ENCODE measurements around the gene GABBR1.
A peak's percentile ranks its signal among the peaks of the same experiment; 100 is the strongest.

Gene GABBR1

DNA sequence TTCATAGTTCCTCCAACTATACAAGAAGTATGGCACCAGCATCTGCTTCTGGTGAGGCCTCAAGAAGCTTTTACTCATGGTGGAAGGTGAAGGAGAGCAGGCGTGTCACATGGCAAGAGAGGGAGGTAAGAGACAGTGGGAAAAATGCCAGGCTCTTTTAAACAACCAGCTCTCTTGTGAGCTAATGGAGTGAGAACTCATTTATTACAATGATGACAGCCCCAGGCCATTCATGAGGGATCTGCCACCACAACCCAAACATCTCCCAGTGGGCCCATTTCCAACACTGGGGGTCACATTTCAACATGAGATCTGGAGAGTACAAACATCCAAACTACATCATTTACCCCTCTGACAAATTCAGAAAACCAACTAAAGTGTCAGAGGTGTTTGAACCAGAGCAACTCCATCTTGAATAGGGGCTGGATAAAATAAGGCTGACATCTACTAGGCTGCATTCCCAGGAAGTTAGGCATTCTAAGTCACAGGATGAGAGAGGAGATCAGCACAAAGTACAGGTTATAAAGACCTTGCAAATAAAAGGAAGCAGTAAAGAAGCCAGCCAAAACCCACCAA, 71.3 kb downstream of the GABBR1 start:
- no peak for DNase-seq

DNA sequence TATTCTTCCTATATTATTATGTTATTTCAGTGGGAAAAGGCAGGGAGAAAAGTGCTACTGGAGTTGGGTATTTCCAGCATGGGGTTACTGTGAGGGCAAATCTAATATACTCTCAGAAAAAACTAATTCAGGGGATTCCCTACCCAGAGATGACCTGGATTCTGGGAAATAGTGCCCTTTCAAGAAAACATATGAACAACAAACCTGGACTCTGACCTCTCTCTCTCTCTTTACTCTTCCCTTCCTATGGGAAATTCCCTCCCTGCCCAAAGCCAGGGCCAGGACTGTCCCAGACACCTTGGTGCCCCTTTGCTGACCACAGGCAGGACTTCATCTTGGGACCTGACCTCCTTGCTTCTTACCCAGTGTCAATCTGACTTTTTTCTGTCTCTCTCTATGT, 71.9 kb downstream of the GABBR1 start:
- no peak for DNase-seq

DNA sequence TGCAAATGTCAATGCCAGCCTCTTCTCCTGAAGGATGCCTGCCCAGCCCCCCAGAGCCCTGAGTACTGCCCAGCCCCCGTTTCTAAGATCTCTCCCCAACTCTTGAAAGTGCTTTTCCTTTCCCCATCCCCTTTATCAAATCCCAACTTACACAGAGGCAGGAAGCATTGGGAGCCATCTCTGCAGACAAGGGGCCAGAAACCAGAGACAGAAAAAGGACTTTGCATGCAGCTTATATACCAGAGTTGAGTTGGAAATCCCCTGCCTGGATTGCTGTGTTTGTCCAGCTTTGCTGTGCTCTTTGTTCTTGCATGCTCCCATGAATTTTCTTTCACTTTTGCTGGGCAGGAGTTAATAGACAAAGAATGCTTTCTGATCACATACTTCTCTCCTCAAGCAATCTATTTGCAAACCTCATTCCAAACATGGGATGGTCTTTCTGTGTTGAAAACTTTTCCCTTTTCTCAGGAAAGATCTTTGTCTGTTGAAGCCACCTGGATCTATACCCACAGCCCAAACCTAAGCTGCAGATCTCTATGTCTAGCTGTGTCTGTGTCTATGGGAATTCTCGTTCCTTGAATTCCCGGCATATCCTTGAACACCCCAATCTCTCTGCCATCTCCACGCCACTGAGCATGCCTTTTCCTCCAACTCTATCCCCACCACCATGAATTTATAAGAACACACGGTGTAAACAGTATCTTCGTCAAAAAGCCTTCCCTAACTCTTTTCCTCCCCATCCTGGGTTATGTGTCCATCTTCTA, 73.3 kb downstream of the GABBR1 start, which contains the start of gene UBD:
TSS of gene UBD (minus strand) at position 209 of the 764 bp plus-strand sequence. CDS start at position 178, 31 bp downstream.
- DNase-seq, result no peak

DNA sequence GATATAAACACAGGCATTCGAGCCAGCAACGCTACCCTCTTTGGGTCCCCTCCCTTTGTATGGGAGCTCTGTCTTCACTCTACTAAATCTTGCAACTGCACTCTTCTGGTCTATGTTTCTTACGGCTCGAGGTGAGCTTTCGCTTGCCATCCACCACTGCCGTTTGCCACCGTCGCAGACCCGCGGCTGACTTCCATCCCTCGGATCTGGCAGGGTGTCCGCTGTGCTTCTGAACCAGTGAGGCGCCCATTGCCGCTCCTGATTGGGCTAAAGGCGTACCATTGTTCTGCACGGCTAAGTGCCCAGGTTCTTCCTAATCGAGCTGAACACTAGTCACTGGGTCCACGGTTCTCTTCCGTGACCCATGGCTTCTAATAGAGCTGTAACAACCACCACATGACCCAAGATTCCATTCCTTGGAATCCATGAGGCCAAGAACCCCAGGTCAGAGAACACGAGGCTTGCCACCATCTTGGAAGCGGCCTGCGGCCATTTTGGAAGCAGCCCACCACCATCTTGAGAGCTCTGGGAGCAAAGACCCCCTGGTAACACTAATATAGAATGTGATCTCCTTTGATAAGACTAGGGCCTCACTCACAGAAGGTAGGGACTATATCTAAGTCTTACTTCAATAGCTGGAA, 74.4 kb downstream of the GABBR1 start:
- DNase-seq, result no peak

DNA sequence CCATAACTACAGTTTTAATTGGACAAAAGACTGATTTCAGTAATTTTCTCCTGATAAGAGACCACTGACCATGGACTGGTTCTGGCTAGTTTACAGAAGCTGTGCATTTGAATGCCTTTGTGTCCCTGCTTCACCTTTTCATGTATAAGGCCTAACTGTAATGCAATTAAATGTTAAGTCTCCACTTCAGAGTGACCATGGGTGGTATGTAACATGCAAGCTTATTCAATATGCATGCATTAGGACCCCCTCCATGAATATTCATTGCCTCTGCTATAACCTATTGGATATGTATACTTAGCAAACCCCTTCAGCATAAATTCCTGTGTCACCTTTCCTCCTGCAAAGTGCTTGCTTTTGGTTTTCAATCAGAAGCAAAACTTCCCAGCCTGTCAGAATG, 75.7 kb downstream of the GABBR1 start:
- no peak for DNase-seq

DNA sequence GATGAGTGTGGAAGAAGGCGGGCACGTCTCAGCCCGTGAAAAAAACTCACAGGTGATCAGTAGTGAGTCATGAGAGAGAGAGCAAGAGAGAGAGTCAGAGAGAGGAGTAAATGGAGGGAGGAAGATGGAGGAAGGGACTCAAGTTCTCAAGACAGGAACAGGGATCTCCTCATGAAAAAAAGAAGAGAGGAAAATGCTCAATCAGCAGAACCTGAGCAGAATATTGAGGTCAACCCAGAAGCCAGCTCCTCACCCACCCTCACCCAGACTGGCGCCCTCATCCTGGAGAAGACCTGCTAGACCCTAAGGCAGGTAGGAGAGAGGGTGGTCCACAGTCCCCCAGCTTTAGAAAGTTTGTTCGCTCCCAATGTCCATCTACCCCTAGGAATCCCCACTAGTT, 78.2 kb downstream of the GABBR1 start:
- no peak for DNase-seq

- DNase-seq, result peak; percentile 56
Measured at GRCh38 chr6:29553268-29554057, 79.5 kb downstream of the GABBR1 start.

DNA sequence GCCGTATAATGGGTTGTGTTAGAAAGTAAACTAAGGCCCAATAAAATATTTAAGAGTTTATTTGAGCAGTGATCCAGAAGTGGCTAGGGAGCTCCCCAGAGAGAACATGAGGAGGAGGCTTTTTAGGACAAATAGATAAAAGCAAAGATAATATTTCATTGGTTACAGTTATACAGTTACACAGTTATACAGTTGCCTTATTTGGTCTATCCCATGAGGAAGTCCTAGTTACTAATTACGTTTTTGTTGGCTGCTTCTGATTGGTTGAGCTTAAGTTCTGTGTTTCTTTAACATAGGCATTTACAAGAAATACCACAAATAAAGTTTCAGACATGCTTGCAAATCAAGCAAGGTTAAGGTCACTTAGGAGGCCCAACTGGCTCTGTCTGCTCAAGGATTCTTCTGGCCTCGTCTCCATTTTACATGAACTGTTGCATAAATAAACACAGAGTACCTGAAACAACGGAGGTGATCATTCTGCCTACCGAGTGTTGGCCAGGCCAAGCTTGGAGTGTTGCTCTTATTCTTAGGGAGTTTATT, 80.4 kb downstream of the GABBR1 start:
- DNase-seq, result no peak

GRCh38 chr6:29547573-29547972, 85.4 kb downstream of the GABBR1 start:
- DNase-seq, result peak; percentile 15

DNA sequence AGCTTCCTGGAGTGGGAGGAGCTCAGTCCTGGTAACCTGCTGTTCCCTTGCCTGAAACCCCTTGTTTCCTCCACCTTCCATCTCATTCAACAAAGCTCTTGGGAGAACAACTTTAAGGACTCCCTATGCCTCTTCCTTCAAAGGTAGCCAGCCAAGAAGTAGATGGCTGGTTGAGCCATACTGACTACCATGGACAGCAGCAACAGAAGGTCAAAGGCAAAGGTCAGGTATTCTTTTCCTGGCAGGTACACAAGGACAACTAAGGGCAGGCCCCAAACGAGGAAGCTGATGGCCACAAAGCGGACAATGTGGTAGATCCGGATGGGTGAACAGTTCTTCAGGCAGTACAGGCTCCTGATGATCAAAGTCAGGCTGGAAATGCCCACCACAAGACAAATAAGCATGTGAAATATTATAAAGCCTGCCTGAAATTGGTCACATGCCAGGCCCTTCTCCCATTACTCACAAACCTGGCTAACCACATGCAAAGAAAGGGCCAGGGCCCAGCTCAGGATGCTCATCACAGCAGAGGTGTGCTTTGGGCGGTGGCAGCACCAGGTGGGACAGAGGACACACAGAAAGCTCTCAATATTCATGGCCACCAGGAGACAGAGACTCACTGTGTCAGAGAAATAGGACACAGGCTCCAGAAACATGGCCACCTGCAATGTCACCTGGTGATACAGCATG, 95.1 kb downstream of the GABBR1 start:
- no peak for DNase-seq

- DNase-seq, result no peak
Measured at GRCh38 chr6:29532320-29532951, 100.5 kb downstream of the GABBR1 start.

DNA sequence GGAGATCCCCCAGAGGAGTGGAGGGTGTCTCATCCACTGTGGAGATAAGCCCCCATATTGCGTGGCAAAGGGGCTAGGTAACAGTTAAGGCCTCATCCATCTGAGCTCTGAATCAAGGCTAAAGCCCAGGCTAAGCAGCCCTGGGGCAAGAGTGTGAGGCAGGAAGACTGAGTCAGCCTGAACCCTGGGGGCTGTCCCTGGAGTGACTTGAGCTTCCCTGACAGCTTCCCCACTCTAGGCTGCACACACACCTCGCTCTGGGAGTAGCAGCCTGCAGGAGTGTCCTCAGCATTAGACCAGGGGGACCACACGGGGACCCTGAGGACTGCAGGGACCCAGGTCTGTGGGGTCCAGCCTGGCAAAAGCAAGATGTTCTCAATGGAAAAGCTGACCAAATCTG, 101.3 kb downstream of the GABBR1 start:
- DNase-seq, result peak; percentile 50

DNA sequence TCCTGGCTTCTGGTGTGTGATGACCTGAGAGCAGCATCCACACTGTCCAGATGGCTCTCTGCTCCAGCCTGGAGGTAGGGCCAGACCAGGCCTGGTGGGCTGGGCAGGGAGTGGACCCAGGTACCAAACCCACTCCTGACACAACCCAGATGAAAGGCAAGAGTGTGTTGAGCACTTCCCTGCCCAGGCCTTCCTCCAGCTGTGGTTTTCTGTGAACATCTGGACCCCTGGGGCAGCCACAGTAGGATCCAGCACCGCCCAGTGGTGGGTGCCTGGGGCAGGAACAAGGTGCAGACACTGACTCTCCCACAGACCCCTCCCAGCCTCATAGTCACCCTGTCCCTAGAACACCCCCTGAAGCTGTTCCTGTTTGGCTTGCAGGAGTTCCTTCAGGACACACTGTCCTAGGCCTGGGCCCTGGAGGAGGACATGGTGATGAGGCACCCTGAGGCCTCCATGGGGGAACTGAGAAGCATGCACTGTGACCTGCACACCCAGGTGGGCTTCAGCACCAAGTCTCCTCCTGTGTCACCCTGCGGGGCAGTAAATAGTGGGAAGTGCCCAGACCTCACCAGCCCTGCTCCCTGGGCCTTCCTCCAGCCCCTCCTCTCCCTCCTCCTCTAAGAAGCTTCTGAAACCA, 102.2 kb downstream of the GABBR1 start:
- no peak for DNase-seq

GRCh38 chr6:29529956-29530355, 103.0 kb downstream of the GABBR1 start:
- no peak for DNase-seq

DNA sequence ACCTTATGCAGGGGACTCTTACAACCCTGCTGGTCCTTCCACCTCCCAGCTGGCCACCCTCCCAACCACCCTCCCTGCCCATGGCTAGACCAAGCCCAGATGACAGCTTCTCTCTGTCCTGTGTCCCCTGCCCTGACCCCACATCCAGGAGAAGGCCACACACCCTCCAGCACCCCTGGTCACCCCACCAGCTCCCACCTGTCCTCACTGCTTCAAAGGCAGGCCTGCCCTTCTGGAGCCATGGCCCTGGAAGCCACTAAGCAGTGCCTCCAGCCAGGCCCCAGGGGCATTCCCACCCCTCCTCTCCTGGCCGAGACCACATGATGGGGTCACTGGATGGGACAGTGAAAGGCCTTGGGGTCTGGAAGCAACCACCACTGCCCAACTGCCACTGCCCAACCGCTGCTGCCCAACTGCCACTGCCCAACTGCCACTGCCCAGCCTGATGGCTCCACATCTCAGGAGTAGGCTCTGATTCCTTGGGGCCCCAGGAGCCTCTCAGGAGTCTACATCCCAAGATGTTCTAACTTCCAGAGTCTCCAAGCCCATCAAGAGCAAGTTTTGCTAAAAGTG, 103.9 kb downstream of the GABBR1 start:
- DNase-seq, result no peak

- no peak for DNase-seq
Measured at GRCh38 chr6:29528300-29528931, 104.6 kb downstream of the GABBR1 start.

DNA sequence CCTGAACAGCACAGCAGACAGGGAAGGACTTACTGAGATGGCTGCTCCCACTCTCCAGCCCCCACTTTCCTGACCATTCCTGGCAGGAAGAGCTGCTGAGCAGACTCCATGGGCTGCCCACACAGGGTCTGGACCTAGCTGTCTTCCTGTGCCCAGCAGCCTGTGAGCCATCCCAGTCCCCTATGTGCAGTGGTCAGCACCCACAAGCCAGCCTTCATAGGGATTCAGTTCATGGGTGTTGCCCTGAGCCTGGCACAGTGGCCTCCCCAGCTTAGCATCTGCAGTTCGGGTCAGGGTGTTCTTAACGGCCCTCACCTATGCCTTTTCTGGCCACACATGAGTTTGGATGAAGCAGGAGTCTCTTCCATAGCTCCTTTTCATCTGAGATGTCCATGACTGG, 105.4 kb downstream of the GABBR1 start:
- DNase-seq, result no peak

DNA sequence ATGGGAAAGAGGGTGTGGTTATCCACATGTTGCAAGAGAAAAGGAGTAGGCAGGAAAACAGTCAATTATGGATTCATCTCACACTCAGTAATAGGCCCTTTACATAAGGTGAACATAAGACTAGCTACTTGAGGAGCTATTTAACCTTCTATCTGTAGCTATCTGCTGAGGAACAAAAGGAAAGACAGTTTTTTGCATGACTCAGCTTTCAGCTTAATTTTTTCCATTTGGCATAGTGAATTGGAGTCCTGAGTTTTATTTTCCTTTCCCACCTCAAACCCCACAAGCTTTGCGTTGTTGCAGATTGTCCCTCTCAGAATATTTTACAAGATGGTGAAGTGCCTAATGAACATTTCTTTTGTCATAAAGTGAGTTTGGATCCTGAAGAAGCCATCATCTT, 105.9 kb downstream of the GABBR1 start:
- DNase-seq, result no peak

- DNase-seq, result no peak
Measured at GRCh38 chr6:29525311-29525639, 107.7 kb downstream of the GABBR1 start.

- no peak for DNase-seq
Measured at GRCh38 chr6:29524444-29525310, 108.3 kb downstream of the GABBR1 start.

All from stimulated activated CD4-positive, alpha-beta T cell treated with anti-CD3 and anti-CD28 coated beads, Interleukin-15, amount 100 ng/mL, for 24 hours (primary cell).